GM23338 (cell line): ENCODE results near the gene ADIPOR2. TPM values are rescaled to one million over a fixed set of nuclear protein-coding genes. Genes with fewer than 3 reads are reported as not detected.

Source experiments
- ATAC-seq: fragments of 200-7000 bp; cut with Tn5 transposase; 3 replicates; pipeline ENCODE4 v1.9.1; 2020
- DNase-seq: peaks from one replicate; pipeline ENCODE4 v3.0.0-alpha.2; 2015; ENCODE audit warnings: low spot score
- H2AFZ ChIP-seq: fragments of 200-600 bp; sonication (generic); 2 replicates; pipeline ENCODE4 v1.8.0; 2016; ENCODE audit warnings: antibody characterized with exemption, mild to moderate bottlenecking, moderate library complexity
- H3F3A ChIP-seq: fragments of 200-600 bp; sonication (generic); replicated peaks from 2 replicates; pipeline ENCODE4 v1.8.0; 2017; ENCODE audit warnings: antibody characterized with exemption, mixed run types, low read depth
- H3K27ac ChIP-seq: fragments of 200-600 bp; sonication (generic); 2 replicates; pipeline ENCODE4 v1.6.1; 2016; ENCODE audit warnings: low read depth
- H3K27me3 ChIP-seq: fragments of 200-600 bp; sonication (generic); 2 replicates; pipeline ENCODE4 v1.8.0; 2016; ENCODE audit warnings: mild to moderate bottlenecking, mixed run types, moderate library complexity; ENCODE audit not compliant: insufficient read depth
- H3K36me3 ChIP-seq: fragments of 200-600 bp; sonication (generic); 2 replicates; pipeline ENCODE4 v1.8.0; 2016; ENCODE audit warnings: mild to moderate bottlenecking; ENCODE audit not compliant: insufficient read depth
- H3K4me1 ChIP-seq: fragments of 200-600 bp; sonication (generic); 2 replicates; pipeline ENCODE4 v1.8.0; 2016; ENCODE audit warnings: mild to moderate bottlenecking, moderate library complexity; ENCODE audit not compliant: insufficient read depth
- H3K4me2 ChIP-seq: fragments of 200-600 bp; sonication (generic); 2 replicates; pipeline ENCODE4 v1.7.1; 2017; ENCODE audit warnings: mixed run types
- H3K4me3 ChIP-seq: fragments of 200-600 bp; sonication (generic); 2 replicates; pipeline ENCODE4 v1.6.1; 2016; ENCODE audit warnings: mixed run types
- H3K79me2 ChIP-seq: fragments of 200-600 bp; sonication (generic); replicated peaks from 2 replicates; pipeline ENCODE4 v1.8.0; 2017; ENCODE audit warnings: mild to moderate bottlenecking; ENCODE audit not compliant: insufficient read depth
- H3K9me2 ChIP-seq: fragments of 200-600 bp; sonication (generic); 2 replicates; pipeline ENCODE4 v1.8.0; 2017; ENCODE audit not compliant: insufficient read depth
- H4K20me1 ChIP-seq: fragments of 200-600 bp; sonication (generic); replicated peaks from 2 replicates; pipeline ENCODE4 v1.8.0; 2017; ENCODE audit warnings: mild to moderate bottlenecking; ENCODE audit not compliant: insufficient read depth
- H3K27ac Mint-ChIP-seq: 2 replicates; pipeline ENCODE4 v1.8.0; 2020; ENCODE audit warnings: inconsistent platforms, mild to moderate bottlenecking, moderate library complexity, mixed read lengths
- H3K27me3 Mint-ChIP-seq: 3 replicates; pipeline ENCODE4 v1.8.0; 2022; ENCODE audit warnings: low read depth, mild to moderate bottlenecking, moderate library complexity, mixed read lengths, inconsistent platforms; ENCODE audit not compliant: insufficient read depth, poor library complexity
- H3K36me3 Mint-ChIP-seq: 3 replicates; pipeline ENCODE4 v1.8.0; 2021; ENCODE audit warnings: low read depth, mild to moderate bottlenecking, inconsistent platforms, moderate library complexity, mixed read lengths
- H3K4me1 Mint-ChIP-seq: 3 replicates; pipeline ENCODE4 v1.8.0; 2020; ENCODE audit warnings: mild to moderate bottlenecking, inconsistent platforms, mixed read lengths
- H3K4me3 Mint-ChIP-seq: 3 replicates; pipeline ENCODE4 v1.8.0; 2021; ENCODE audit warnings: moderate library complexity, mild to moderate bottlenecking, inconsistent platforms, mixed read lengths
- H3K9me3 Mint-ChIP-seq: 3 replicates; pipeline ENCODE4 v1.8.0; 2020; ENCODE audit warnings: moderate library complexity, mild to moderate bottlenecking, inconsistent platforms, mixed read lengths
- CREB1 ChIP-seq: fragments of 250-450 bp; sonication (Bioruptor Pico); IDR thresholded peaks from 2 replicates; pipeline ENCODE4 v1.5.0; 2020; ENCODE audit warnings: low read depth, mild to moderate bottlenecking, moderate library complexity
- CTCF ChIP-seq, 2 experiments: fragments of 200-600 bp in 1 of 2; sonication (generic) in 1 of 2; conservative IDR thresholded peaks; 2 replicates each; pipeline versions ENCODE4 v1.5.1 to v1.6.1; 2016 to 2017; ENCODE audit warnings: antibody characterized with exemption in 2 of 2, low read depth in 2 of 2, mild to moderate bottlenecking in 2 of 2, moderate library complexity in 1 of 2
- ETS1 ChIP-seq: IDR thresholded peaks from 2 replicates; pipeline ENCODE4 v1.6.1; 2016; ENCODE audit warnings: antibody characterized with exemption
- EZH2 ChIP-seq: fragments of 200-600 bp; sonication (generic); IDR thresholded peaks from one replicate; pipeline ENCODE4 v1.8.0; 2017; ENCODE audit warnings: antibody characterized with exemption, mild to moderate bottlenecking, low read depth; ENCODE audit not compliant: unreplicated experiment
- JUNB ChIP-seq: IDR thresholded peaks from one replicate; pipeline ENCODE4 v1.6.1; 2016; ENCODE audit warnings: antibody characterized with exemption; ENCODE audit not compliant: unreplicated experiment
- NANOG ChIP-seq: IDR thresholded peaks from 2 replicates; pipeline ENCODE4 v1.6.1; 2016; ENCODE audit warnings: antibody characterized with exemption, borderline replicate concordance
- POLR2AphosphoS5 ChIP-seq: IDR thresholded peaks from 2 replicates; pipeline ENCODE4 v1.6.1; 2016; ENCODE audit warnings: antibody characterized with exemption, low read depth
- REST ChIP-seq: IDR thresholded peaks from one replicate; pipeline ENCODE4 v1.6.1; 2018; ENCODE audit warnings: antibody characterized with exemption; ENCODE audit not compliant: unreplicated experiment
- STAT1 ChIP-seq: IDR thresholded peaks from one replicate; pipeline ENCODE4 v1.6.1; 2016; ENCODE audit warnings: antibody characterized with exemption; ENCODE audit not compliant: unreplicated experiment
- ZNF114 ChIP-seq: fragments of 250-450 bp; sonication (Bioruptor Pico); IDR thresholded peaks from 2 replicates; pipeline ENCODE4 v1.5.0; 2020; ENCODE audit warnings: mild to moderate bottlenecking, moderate library complexity
- ZNF331 ChIP-seq: fragments of 250-450 bp; sonication (Bioruptor Pico); IDR thresholded peaks from 2 replicates; pipeline ENCODE4 v1.5.0; 2020; ENCODE audit warnings: low read depth, mild to moderate bottlenecking, moderate library complexity
- ZNF462 ChIP-seq: fragments of 250-450 bp; sonication (Bioruptor Pico); IDR thresholded peaks from 2 replicates; pipeline ENCODE4 v1.5.0; 2020; ENCODE audit warnings: mild to moderate bottlenecking, moderate library complexity
- polyA plus RNA-seq: library from polyadenylated mRNA; unstranded; fragments of >200 nt; fragmentation: Nextera tagmentation; extraction: Ambion mirVana; gene quantifications from 2 replicates; pipeline ENCODE4 v1.2.1, GENCODE V29; 2016
- total RNA-seq: library from RNA; depleted of rRNA; stranded (reverse); fragments of >200 nt; shearing (Covaris generic); gene quantifications from 2 replicates; pipeline ENCODE4 v1.2.3, GENCODE V29; 2014

The ADIPOR2 gene
- total and polyA plus RNA-seq, 2 experiments from 2014 or later, result 11.7 to 36.2 TPM

- no peak for TF ChIP-seq CREB1 (CRISPR knock-in tag)
- no peak for TF ChIP-seq EZH2
- TF ChIP-seq ZNF331 (CRISPR knock-in tag), result no peak
- no peak for TF ChIP-seq JUNB
- TF ChIP-seq CTCF (conservative IDR thresholded peaks at IDR 0.05; ENCODE audit: low read depth in 2 of 2), result no peak
These were observed 38.0 kb downstream of the ADIPOR2 start (continued) for GRCh38 chr12:1728824-1729223.

- peaks cover 100% of the 10 kb centered on the region for H3K79me2 ChIP-seq
- H3K4me2 ChIP-seq, result no peak overlapping the region
- H3K27ac Mint-ChIP-seq, result no peak overlapping the region
- no peak overlapping the region for H3K4me3 Mint-ChIP-seq
- H3K27ac ChIP-seq, result no peak overlapping the region
- H2AFZ ChIP-seq, result no peak overlapping the region
- ATAC-seq (no peak), DNase-seq (no peak)
- no peaks in the 10 kb centered on the region for H3K4me1 ChIP-seq
- H4K20me1 ChIP-seq, result peaks cover 9% of the 10 kb centered on the region
- H3K4me3 ChIP-seq, result no peak overlapping the region
- peaks cover 5% of the 10 kb centered on the region for H3K27me3 Mint-ChIP-seq
- peaks cover 6% of the 10 kb centered on the region; the same call in 1 of the 3 replicates for H3K9me3 Mint-ChIP-seq
- H3K9me2 ChIP-seq, result no peaks in the 10 kb centered on the region
- no peaks in the 10 kb centered on the region for H3K27me3 ChIP-seq
- no peaks in the 10 kb centered on the region for H3K4me1 Mint-ChIP-seq
- peaks cover 5% of the 10 kb centered on the region; the same call in 2 of the 3 replicates for H3K36me3 Mint-ChIP-seq
- H3F3A ChIP-seq, result no peaks in the 10 kb centered on the region
- H3K36me3 ChIP-seq, result no peaks in the 10 kb centered on the region
- TF ChIP-seq EZH2 (no peak), STAT1 (no peak), ETS1 (no peak), NANOG (no peak), REST (no peak), JUNB (no peak), ZNF114 (CRISPR knock-in tag) (no peak), POLR2AphosphoS5 (no peak), ZNF462 (CRISPR knock-in tag) (no peak), CREB1 (CRISPR knock-in tag) (no peak)
These were observed 40.3 kb downstream of the ADIPOR2 start for GRCh38 chr12:1731019-1731687.
